H1 (cell line): ENCODE measurements around the gene CCBE1. TPM values are rescaled to one million over a fixed set of nuclear protein-coding genes. Genes with fewer than 3 reads are reported as not detected.

Experiments
- CTCF ChIA-PET: fragments of 300-600 bp; sonication (Branson Sonifier 250); formaldehyde crosslinking; loops from one replicate; lab custom pipeline; 2021; ENCODE audit not compliant: partially characterized antibody; lab: Charles Lee
- POLR2A ChIA-PET: fragments of 300-600 bp; sonication (Branson Sonifier 250); formaldehyde crosslinking; loops from one replicate; lab custom pipeline; 2021; ENCODE audit warnings: inconsistent platforms; ENCODE audit not compliant: partially characterized antibody; lab: Charles Lee
- DNase-seq, 2 experiments: peaks; one replicate each; pipeline versions ENCODE4 v3.0.0 to v3.0.0-alpha.2; 2010 to 2022; ENCODE audit warnings: low spot score in 2 of 2, low read depth in 1 of 2, mixed read lengths in 1 of 2
- FAIRE-seq: peaks from 2 replicates; lab custom pipeline; 2011; peaks lifted over from hg19 to GRCh38; lab: Jason Lieb, UNC
- H2AFZ ChIP-seq: 2 replicates; pipeline ENCODE4 v1.8.1; 2012; ENCODE audit warnings: low read length, inconsistent platforms
- H2AK5ac ChIP-seq: 2 replicates; pipeline ENCODE4 v1.6.1; 2013; ENCODE audit warnings: low read depth, low read length
- H2BK120ac ChIP-seq: replicated peaks from 2 replicates; pipeline ENCODE3; 2013; ENCODE audit warnings: low read depth, low read length, inconsistent platforms
- H2BK12ac ChIP-seq: 2 replicates; pipeline ENCODE4 v1.6.1; 2013; ENCODE audit warnings: low read depth, low read length
- H2BK15ac ChIP-seq: 2 replicates; pipeline ENCODE4 v1.6.1; 2013; ENCODE audit warnings: low read length
- H2BK20ac ChIP-seq: 2 replicates; pipeline ENCODE4 v1.6.1; 2013; ENCODE audit warnings: low read length
- H2BK5ac ChIP-seq: 2 replicates; pipeline ENCODE4 v1.6.1; 2013; ENCODE audit warnings: low read depth, low read length
- H3K14ac ChIP-seq: 2 replicates; pipeline ENCODE4 v1.6.1; 2013; ENCODE audit warnings: inconsistent platforms; ENCODE audit not compliant: insufficient read length
- H3K18ac ChIP-seq: 2 replicates; pipeline ENCODE4 v1.6.1; 2013; ENCODE audit warnings: low read length; ENCODE audit errors: extremely low read depth
- H3K23ac ChIP-seq: 2 replicates; pipeline ENCODE4 v1.6.1; 2013; ENCODE audit warnings: inconsistent platforms; ENCODE audit not compliant: insufficient read length
- H3K23me2 ChIP-seq: 2 replicates; pipeline ENCODE4 v1.6.1; 2013; ENCODE audit warnings: low read depth, low read length
- H3K27ac ChIP-seq: 2 replicates; pipeline ENCODE4 v1.6.1; 2011; ENCODE audit warnings: low read depth, low read length, inconsistent platforms
- H3K27me3 ChIP-seq, 4 experiments: replicated peaks in 1 of 4; 1 replicate in 1 of 4; 2 replicates in 3 of 4; pipeline versions ENCODE4 v1.6.1 to v1.8.1; 2011 to 2013; ENCODE audit warnings: low read length in 3 of 4, mild to moderate bottlenecking in 3 of 4, inconsistent platforms in 2 of 4, mixed read lengths in 2 of 4, moderate library complexity in 1 of 4; ENCODE audit not compliant: control insufficient read depth in 3 of 4, insufficient read depth in 3 of 4; ENCODE audit errors: extremely low read depth in 1 of 4
- H3K36me3 ChIP-seq, 4 experiments: 2 replicates each; pipeline versions ENCODE4 v1.6.1 to v1.8.1; 2011 to 2013; ENCODE audit warnings: mild to moderate bottlenecking in 4 of 4, low read length in 3 of 4, moderate library complexity in 2 of 4, control low read depth in 1 of 4, inconsistent platforms in 1 of 4; ENCODE audit not compliant: insufficient read depth in 4 of 4, control insufficient read depth in 2 of 4
- H3K4ac ChIP-seq: replicated peaks from 2 replicates; pipeline ENCODE3; 2013; ENCODE audit warnings: low read length, low read depth, mixed read lengths, inconsistent platforms; ENCODE audit not compliant: insufficient read length
- H3K4me1 ChIP-seq, 4 experiments: replicated peaks in 1 of 4; 1 replicate in 1 of 4; 2 replicates in 3 of 4; pipeline versions ENCODE4 v1.6.1 to v1.8.1; 2011 to 2013; ENCODE audit warnings: low read length in 3 of 4, inconsistent platforms in 2 of 4, mixed read lengths in 1 of 4; ENCODE audit not compliant: insufficient read depth in 4 of 4, control insufficient read depth in 3 of 4
- H3K4me2 ChIP-seq, 2 experiments: 2 replicates each; pipeline versions ENCODE4 v1.6.1 to v1.8.1; 2011 to 2013; ENCODE audit warnings: low read depth in 2 of 2, low read length in 2 of 2, control low read depth in 1 of 2, inconsistent platforms in 1 of 2, mild to moderate bottlenecking in 1 of 2; ENCODE audit not compliant: insufficient read depth in 1 of 2
- H3K4me3 ChIP-seq, 4 experiments: fragments of 200-600, 300-600 bp in 1 of 4; sonication (generic), shearing (Covaris generic), sonication (Bioruptor Twin) in 1 of 4; 2 replicates each; pipeline versions ENCODE4 v1.5.1 to v1.8.1; 2011 to 2016; ENCODE audit warnings: low read length in 4 of 4, low read depth in 3 of 4, control low read depth in 2 of 4, inconsistent platforms in 2 of 4, mild to moderate bottlenecking in 2 of 4, mixed read lengths in 1 of 4, moderate library complexity in 1 of 4; ENCODE audit not compliant: insufficient read depth in 2 of 4; ENCODE audit errors: extremely low read depth in 1 of 4
- H3K56ac ChIP-seq: replicated peaks from 2 replicates; pipeline ENCODE3; 2013; ENCODE audit warnings: low read depth, mild to moderate bottlenecking, mixed read lengths, low read length, inconsistent platforms; ENCODE audit not compliant: insufficient read length
- H3K79me1 ChIP-seq: 2 replicates; pipeline ENCODE4 v1.6.1; 2013; ENCODE audit warnings: low read depth, low read length, control low read depth
- H3K79me2 ChIP-seq, 2 experiments: 2 replicates each; pipeline versions ENCODE4 v1.6.1 to v1.8.1; 2012 to 2013; ENCODE audit warnings: low read length in 2 of 2, mild to moderate bottlenecking in 2 of 2, inconsistent platforms in 1 of 2; ENCODE audit not compliant: insufficient read depth in 2 of 2, control insufficient read depth in 1 of 2
- H3K9ac ChIP-seq, 4 experiments: replicated peaks in 1 of 4; 1 replicate in 1 of 4; 2 replicates in 3 of 4; pipeline versions ENCODE4 v1.6.1 to v1.8.1; 2011 to 2013; ENCODE audit warnings: low read depth in 3 of 4, low read length in 3 of 4, control low read depth in 2 of 4, mild to moderate bottlenecking in 2 of 4, moderate library complexity in 2 of 4, inconsistent platforms in 1 of 4; ENCODE audit errors: extremely low read depth in 1 of 4
- H3K9me3 ChIP-seq, 2 experiments: 2 replicates each; pipeline versions ENCODE4 v1.6.1 to v1.8.1; 2012 to 2013; ENCODE audit warnings: mild to moderate bottlenecking in 2 of 2, moderate library complexity in 2 of 2, control low read depth in 1 of 2, inconsistent platforms in 1 of 2, low read depth in 1 of 2, low read length in 1 of 2, mixed read lengths in 1 of 2; ENCODE audit not compliant: insufficient read depth in 2 of 2
- H4K20me1 ChIP-seq, 2 experiments: replicated peaks in 1 of 2; 2 replicates each; pipeline versions ENCODE3 to v1.8.1; 2011 to 2013; ENCODE audit warnings: inconsistent platforms in 2 of 2, low read length in 2 of 2, mild to moderate bottlenecking in 1 of 2; ENCODE audit not compliant: insufficient read depth in 2 of 2, control insufficient read depth in 1 of 2
- H4K5ac ChIP-seq: 2 replicates; pipeline ENCODE4 v1.6.1; 2013; ENCODE audit warnings: low read length, low read depth, mixed read lengths, inconsistent platforms; ENCODE audit not compliant: insufficient read length
- H4K8ac ChIP-seq: 2 replicates; pipeline ENCODE4 v1.8.0; 2013; ENCODE audit warnings: mild to moderate bottlenecking, moderate library complexity, low read length, inconsistent platforms; ENCODE audit not compliant: insufficient read depth; ENCODE audit errors: extremely low read depth
- H4K91ac ChIP-seq: replicated peaks from 2 replicates; pipeline ENCODE3; 2013; ENCODE audit warnings: low read length, mixed read lengths, inconsistent platforms; ENCODE audit not compliant: insufficient read length
- JUND ChIP-seq: IDR thresholded peaks from 2 replicates; pipeline ENCODE4 v1.6.1; 2011; ENCODE audit warnings: mild to moderate bottlenecking, improper control_type of control experiment, low read length
- MAFK ChIP-seq: IDR thresholded peaks from 2 replicates; pipeline ENCODE4 v1.6.1; 2012; ENCODE audit warnings: low read depth, mild to moderate bottlenecking, improper control_type of control experiment, low read length
- NRF1 ChIP-seq: IDR thresholded peaks from 2 replicates; pipeline ENCODE4 v1.6.1; 2011; ENCODE audit warnings: mild to moderate bottlenecking, low read depth, low read length, improper control_type of control experiment
- RFX5 ChIP-seq: IDR thresholded peaks from 2 replicates; pipeline ENCODE4 v1.6.1; 2011; ENCODE audit warnings: low read depth, low read length, improper control_type of control experiment, borderline replicate concordance
- SP1 ChIP-seq: IDR thresholded peaks from 2 replicates; pipeline ENCODE4 v1.6.1; 2011; ENCODE audit warnings: low read depth, low read length
- WGBS, 2 experiments: shearing (Covaris generic) in 1 of 2; methylation state at CpG; one replicate each; pipeline versions ENCODE4 v1.1.6 to v1.1.7; 2013 to 2015; ENCODE audit warnings: low lambda C conversion rate in 2 of 2, mixed read lengths in 2 of 2, inconsistent platforms in 1 of 2, low coverage in 1 of 2, missing lambda C conversion rate in 1 of 2; ENCODE audit not compliant: insufficient replicate concordance in 2 of 2, insufficient coverage in 1 of 2, insufficient read length in 1 of 2; ENCODE audit errors: extremely low coverage in 1 of 2, missing lambda C conversion rate in 1 of 2; 5-methylcytosine and 5-hydroxymethylcytosine counted together
- polyA plus RNA-seq, 7 experiments: library from polyadenylated mRNA; depleted of rRNA in 3 of 7; stranded (reverse) in 5 of 7; unstranded in 2 of 7; fragments of >200 nt in 5 of 7; fragments of 200-250 nt in 2 of 7; gene quantifications; 1 replicate in 5 of 7; 2 replicates in 1 of 7; 4 replicates in 1 of 7; pipeline versions ENCODE4 v1.2.1 to v1.2.3, GENCODE V29; 2011 to 2013; ENCODE audit warnings: missing spikeins in 2 of 7, mixed read lengths in 2 of 7
- total RNA-seq: library from RNA; stranded (reverse); fragmentation: NEBNext Ultra II Directional; extraction: Animal tissue kit (Norgen Biotek cat#: 25700); gene quantifications from 2 replicates; pipeline ENCODE4 v1.2.1, GENCODE V29; 2021

CCBE1 gene
- total and polyA plus RNA-seq, 2 of the 8 experiments (the other 6 are each of a cell fraction or from before 2014, with no cell fraction given): 2.1 to 2.6 TPM

DNA sequence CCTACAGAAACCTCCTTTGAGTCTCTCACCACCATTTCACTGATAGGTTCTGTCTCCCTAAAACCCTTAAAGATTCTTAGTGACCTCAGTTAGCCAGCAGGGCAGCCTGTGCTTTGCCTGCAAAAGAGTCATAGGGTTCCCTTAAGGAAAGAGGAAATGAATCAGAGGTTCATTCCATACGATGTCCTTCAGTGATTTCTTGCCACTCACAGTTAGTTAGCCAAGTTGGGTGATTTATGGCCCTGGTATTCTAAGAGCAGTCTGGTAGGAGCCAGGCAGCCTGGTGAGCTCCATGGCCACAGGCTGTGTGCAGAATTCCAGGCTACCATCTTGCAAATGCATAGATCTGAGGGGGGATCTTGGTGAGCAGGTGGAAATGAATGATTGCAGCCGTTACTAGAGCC lies 18.7 kb upstream of the CCBE1 start:
- Histone ChIP-seq H4K20me1 (no peaks in the 10 kb centered on the region), H2BK5ac (no peak overlapping the region), H4K91ac (no peak overlapping the region), H4K5ac (no peak overlapping the region), H2AFZ (no peak overlapping the region), H2BK120ac (no peak overlapping the region), H2BK12ac (no peak overlapping the region), H3K27me3 (no peaks in the 10 kb centered on the region), H3K36me3 (no peaks in the 10 kb centered on the region), H3K23ac (no peak overlapping the region), H3K4me2 (no peak overlapping the region), H3K27ac (no peak overlapping the region), H3K4me1 (peaks cover 0 to 3% (median 0%) of the 10 kb centered on the region in 4 experiments; a peak in 2 of 7 replicates), H3K14ac (no peak overlapping the region), H3K23me2 (no peaks in the 10 kb centered on the region), H3K56ac (no peak overlapping the region), H2BK15ac (no peak overlapping the region), H3K18ac (no peak overlapping the region), H3K4ac (no peak overlapping the region), H3K4me3 (no peak overlapping the region), H4K8ac (no peak overlapping the region; the same call in 1 of the 2 replicates), H3K9ac (no peak overlapping the region), H2AK5ac (no peak overlapping the region), H2BK20ac (no peak overlapping the region), H3K79me2 (no peaks in the 10 kb centered on the region), H3K79me1 (no peaks in the 10 kb centered on the region), H3K9me3 (no peaks in the 10 kb centered on the region)
- POLR2A ChIA-PET: no interaction called here
- CTCF ChIA-PET: interaction anchor here (0.7 to 1.4 kb wide), 3 partner anchors 19 to 173 kb away, joined by 3 to 5 read pairs (median 4); partner anchors contain the start of gene CCBE1
- no peak for DNase-seq
- 94% methylated on average over 2 of the region's 2 CpGs; no CpG with 5 or more reads in 1 of the 2 experiments for WGBS, 2 experiments
- FAIRE-seq: no peak
- TF ChIP-seq JUND: no peak
- TF ChIP-seq MAFK: no peak
- TF ChIP-seq SP1: no peak
- no peak for TF ChIP-seq NRF1
- TF ChIP-seq RFX5: no peak
